Measurements from ENCODE around the gene SLC12A3.

- TF ChIP-seq CTCF (conservative IDR thresholded peaks at IDR 0.05 in 1 of 2, IDR thresholded peaks at IDR 0.05 in 1 of 2; ENCODE audit: low read depth in 1 of 2, low read length in 2 of 2) (no peak), EZH2 (IDR thresholded peaks at IDR 0.05; ENCODE audit: low read length, missing control alignments) (no peak)
These were observed 82.6 kb downstream of the SLC12A3 start for GRCh38 chr16:56947604-56947995.

Measured in fibroblast of lung (primary cell).